HepG2 (cell line): Measurements from ENCODE around the gene FNDC3A. TPM values are rescaled to one million over a fixed set of nuclear protein-coding genes. Genes with fewer than 3 reads are reported as not detected.

ENCODE experiments used
- ATAC-seq: fragments of 200-7000 bp; cut with Tn5 transposase; 3 replicates; pipeline ENCODE4 v1.9.1; 2020; ENCODE audit warnings: mild to moderate bottlenecking, moderate library complexity
- BruUV-seq: library from RNA; stranded (reverse); fragments of 400-500 nt; replicated peaks from 2 replicates; lab custom pipeline; 2021; lab: Mats Ljungman, UMichigan
- CTCF ChIA-PET: fragments of 300-600 bp; formaldehyde crosslinking; extraction: SDS; loops from one replicate; lab custom pipeline; 2021; ENCODE audit warnings: low total read pairs, inconsistent platforms, low intra/inter-chr PET ratio; lab: Yijun Ruan, JAX
- POLR2A ChIA-PET: fragments of 350-600 bp; sonication (Branson Sonifier 250); formaldehyde crosslinking; loops from one replicate; lab custom pipeline; 2020; ENCODE audit warnings: antibody characterized with exemption, inconsistent platforms; lab: Yijun Ruan, JAX
- DNase-seq: peaks from one replicate; pipeline ENCODE4 v3.0.0-alpha.2; 2015; ENCODE audit warnings: low spot score
- FAIRE-seq: peaks from 3 replicates; lab custom pipeline; 2011; peaks lifted over from hg19 to GRCh38; lab: Jason Lieb, UNC
- H2AFZ ChIP-seq: one replicate; pipeline ENCODE4 v1.6.1; 2011; ENCODE audit warnings: low read length, inconsistent platforms
- H3K27ac ChIP-seq: fragments of 300-600 bp; 3 replicates; pipeline ENCODE4 v1.8.0; 2011; ENCODE audit warnings: mixed run types, mild to moderate bottlenecking, mixed read lengths, low read length, inconsistent platforms; ENCODE audit not compliant: insufficient read depth; ENCODE audit errors: extremely low read length
- H3K27me3 ChIP-seq, 2 experiments: fragments of 200-600 bp in 1 of 2; 2 replicates in 1 of 2; 3 replicates in 1 of 2; pipeline versions ENCODE4 v1.6.0 to v1.8.0; 2011; ENCODE audit warnings: low read length in 2 of 2, mild to moderate bottlenecking in 2 of 2, moderate library complexity in 2 of 2, inconsistent platforms in 1 of 2; ENCODE audit not compliant: insufficient read depth in 2 of 2, control insufficient read depth in 1 of 2
- H3K36me3 ChIP-seq, 2 experiments: fragments of 200-600 bp in 1 of 2; replicated peaks in 1 of 2; 2 replicates in 1 of 2; 3 replicates in 1 of 2; pipeline versions ENCODE4 v1.5.1 to v1.8.0; 2011; ENCODE audit warnings: low read length in 2 of 2, inconsistent platforms in 1 of 2; ENCODE audit not compliant: insufficient read depth in 2 of 2, control insufficient read depth in 1 of 2
- H3K4me1 ChIP-seq: 2 replicates; pipeline ENCODE4 v1.5.1; 2012; ENCODE audit warnings: low read length, inconsistent platforms; ENCODE audit not compliant: insufficient read depth
- H3K4me2 ChIP-seq: 2 replicates; pipeline ENCODE4 v1.6.0; 2011; ENCODE audit warnings: low read depth, low read length, inconsistent platforms
- H3K4me3 ChIP-seq, 3 experiments: fragments of 200-600 bp in 1 of 3; sonication (generic), shearing (Covaris generic) in 1 of 3; replicated peaks in 1 of 3; 2 replicates each; pipeline ENCODE4 v1.5.1; 2011 to 2016; ENCODE audit warnings: low read length in 3 of 3, inconsistent platforms in 2 of 3, low read depth in 2 of 3, mild to moderate bottlenecking in 2 of 3, control low read depth in 1 of 3, mixed read lengths in 1 of 3; ENCODE audit not compliant: insufficient read depth in 1 of 3
- H3K79me2 ChIP-seq: one replicate; pipeline ENCODE4 v1.6.1; 2011; ENCODE audit warnings: low read length, inconsistent platforms; ENCODE audit not compliant: insufficient read depth
- H3K9ac ChIP-seq: 2 replicates; pipeline ENCODE4 v1.6.0; 2011; ENCODE audit warnings: mild to moderate bottlenecking, low read depth, low read length, inconsistent platforms; ENCODE audit not compliant: insufficient read depth
- H3K9me3 ChIP-seq: 2 replicates; pipeline ENCODE4 v1.5.1; 2012; ENCODE audit warnings: mild to moderate bottlenecking, low read length
- H4K20me1 ChIP-seq: 2 replicates; pipeline ENCODE4 v1.6.0; 2011; ENCODE audit warnings: inconsistent platforms, mild to moderate bottlenecking, low read length, moderate library complexity; ENCODE audit not compliant: insufficient read depth
- CBX5 ChIP-seq: sonication (generic); formaldehyde crosslinking; IDR thresholded peaks from 2 replicates; pipeline ENCODE4 v1.4.0; 2020; ENCODE audit warnings: missing genetic modification reagents, borderline replicate concordance
- FUBP1 ChIP-seq: sonication (generic); formaldehyde crosslinking; IDR thresholded peaks from 2 replicates; pipeline ENCODE4 v1.5.1; 2020; ENCODE audit warnings: missing genetic modification reagents, mild to moderate bottlenecking, borderline replicate concordance
- HNF1A ChIP-seq, 2 experiments: sonication (generic) in 1 of 2; formaldehyde crosslinking in 1 of 2; IDR thresholded peaks; 2 replicates each; pipeline versions ENCODE4 v1.4.0 to v1.6.1; 2016 to 2020; ENCODE audit warnings: borderline replicate concordance in 1 of 2, low read depth in 1 of 2, mild to moderate bottlenecking in 1 of 2, missing genetic modification reagents in 1 of 2
- LBX2 ChIP-seq: sonication (generic); formaldehyde crosslinking; IDR thresholded peaks from 2 replicates; pipeline ENCODE4 v1.5.0; 2020; ENCODE audit warnings: missing genetic modification reagents, mild to moderate bottlenecking, borderline replicate concordance
- SNAPC4 ChIP-seq: sonication (generic); formaldehyde crosslinking; IDR thresholded peaks from 2 replicates; pipeline ENCODE4 v1.4.0; 2020; ENCODE audit warnings: mild to moderate bottlenecking, missing genetic modification reagents
- ZNF644 ChIP-seq: IDR thresholded peaks from 2 replicates; pipeline ENCODE4 v1.6.1; 2016; ENCODE audit warnings: low read depth
- WGBS: methylation state at CpG from one replicate; pipeline ENCODE4 v1.1.6; 2017; ENCODE audit warnings: low lambda C conversion rate; 5-methylcytosine and 5-hydroxymethylcytosine counted together
- in situ Hi-C: cut with HindIII; loops from 2 replicates; pipeline ENCODE4 v1.10.0; 2017; ENCODE audit warnings: low pct_unique_long_range_greater_than_20kb; ENCODE audit not compliant: extremely low pct_ligation_motif_present
- intact Hi-C: fragments of 100-400 bp; cut with micrococcal nuclease; formaldehyde crosslinking; loops from one replicate; pipeline ENCODE4 v1.10.0; 2022; ENCODE audit not compliant: unreplicated experiment
- polyA plus RNA-seq, 8 experiments: library from polyadenylated mRNA; depleted of rRNA in 3 of 8; stranded (reverse) in 7 of 8; unstranded in 1 of 8; fragments of >200 nt; fragmentation: Illumina TruSeq in 4 of 8; extraction: Trizol in 4 of 8; gene quantifications; 2 replicates each; pipeline versions ENCODE4 v1.2.1 to v1.2.3, GENCODE V29; 2011 to 2016; ENCODE audit warnings: low read depth in 4 of 8, missing spikeins in 1 of 8, mixed read lengths in 1 of 8; ENCODE audit not compliant: insufficient read depth in 1 of 8
- total RNA-seq, 5 experiments: library from RNA; depleted of rRNA; stranded (reverse); fragments of >200 nt; fragmentation: Illumina TruSeq; extraction: Trizol; gene quantifications; 2 replicates each; pipeline ENCODE4 v1.2.3, GENCODE V29; 2016; ENCODE audit warnings: low read depth in 1 of 5

The FNDC3A gene
- total and polyA plus RNA-seq, 2 of the 13 experiments (the other 11 are each of a cell fraction or from before 2014, with no cell fraction given) = 36.7 to 39.3 TPM

- TSS peak; percentile 88 for BruUV-seq
- H3K27me3 ChIP-seq = no peaks in the 10 kb centered on the region; a peak in 1 of 5 replicates
- ChIA-PET CTCF (no interaction called here), POLR2A (interaction anchor here (0.5 to 2.7 kb wide), 9 partner anchors 11 to 271 kb away, joined by 3 to 22 read pairs (median 4); partner anchors contain the start of gene MLNR)
- H2AFZ ChIP-seq = peak overlapping the region; percentile 99
- peaks cover 18% of the 10 kb centered on the region for H3K4me1 ChIP-seq
- ATAC-seq (peak; percentile 54), DNase-seq (no peak), FAIRE-seq (no peak)
- peak overlapping the region; percentile 96 for H3K4me2 ChIP-seq
- intact Hi-C loops (no loop called here), in situ Hi-C loops (no loop called here)
- H3K79me2 ChIP-seq = peaks cover 7% of the 10 kb centered on the region
- WGBS = 33% methylated on average over 3 of the region's 4 CpGs
- peak overlapping the region; percentile 85 to 99 (median 97) for H3K4me3 ChIP-seq
- H4K20me1 ChIP-seq = no peaks in the 10 kb centered on the region
- H3K27ac ChIP-seq = peak overlapping the region; percentile 80
- H3K9me3 ChIP-seq = no peaks in the 10 kb centered on the region
- TF ChIP-seq HNF1A (IDR thresholded peaks at IDR 0.05; ENCODE audit: low read depth) (peak; percentile 23; the same call in 1 of the 2 replicates), HNF1A (CRISPR knock-in tag; IDR thresholded peaks at IDR 0.05; ENCODE audit: borderline replicate concordance) (no peak), SNAPC4 (CRISPR knock-in tag) (no peak), ZNF644 (CRISPR knock-in tag) (peak; percentile 58; the same call in 1 of the 2 replicates), FUBP1 (CRISPR knock-in tag) (no peak), LBX2 (no peak), CBX5 (no peak)
- peak overlapping the region; percentile 88 for H3K9ac ChIP-seq
- H3K36me3 ChIP-seq = peaks cover 2 to 5% of the 10 kb centered on the region in 2 experiments; a peak in 1 of 5 replicates
Measured at GRCh38 chr13:49246850-49247642, 271.3 kb downstream of the FNDC3A start.
